Neural progenitor cell (in vitro differentiated cells): ENCODE results near the gene IQSEC3. TPM values are rescaled to one million over a fixed set of nuclear protein-coding genes. Genes with fewer than 3 reads are reported as not detected.

Experiments
- DNase-seq: peaks from one replicate; pipeline ENCODE4 v3.0.0-alpha.2; 2016; ENCODE audit warnings: low spot score
- H2AFZ ChIP-seq: fragments of 200-600 bp; sonication (generic); replicated peaks from 2 replicates; pipeline ENCODE4 v1.6.1; 2016; ENCODE audit warnings: antibody characterized with exemption
- H3F3A ChIP-seq: fragments of 200-600 bp; sonication (generic); 2 replicates; pipeline ENCODE4 v1.6.1; 2016; ENCODE audit warnings: antibody characterized with exemption, low read depth
- H3K27ac ChIP-seq: fragments of 200-600 bp; sonication (generic); 2 replicates; pipeline ENCODE4 v1.5.1; 2016; ENCODE audit warnings: mild to moderate bottlenecking
- H3K27me3 ChIP-seq: fragments of 200-600 bp; sonication (generic); 2 replicates; pipeline ENCODE4 v1.6.1; 2016; ENCODE audit warnings: mild to moderate bottlenecking, moderate library complexity
- H3K36me3 ChIP-seq: fragments of 200-600 bp; sonication (generic); 2 replicates; pipeline ENCODE4 v1.5.1; 2016
- H3K4me1 ChIP-seq: fragments of 200-600 bp; sonication (generic); 2 replicates; pipeline ENCODE4 v1.6.1; 2016; ENCODE audit warnings: mixed run types
- H3K4me2 ChIP-seq: fragments of 200-600 bp; sonication (generic); 2 replicates; pipeline ENCODE4 v1.6.1; 2016
- H3K4me3 ChIP-seq: fragments of 200-600 bp; sonication (generic); 2 replicates; pipeline ENCODE4 v1.5.1; 2016
- H3K79me2 ChIP-seq: fragments of 200-600 bp; sonication (generic); 2 replicates; pipeline ENCODE4 v1.6.1; 2016; ENCODE audit warnings: low read depth
- H3K9ac ChIP-seq: fragments of 200-600 bp; sonication (generic); 2 replicates; pipeline ENCODE4 v1.6.1; 2016
- H3K9me3 ChIP-seq: fragments of 200-600 bp; sonication (generic); 2 replicates; pipeline ENCODE4 v1.5.1; 2016; ENCODE audit warnings: low read depth
- H4K20me1 ChIP-seq: fragments of 200-600 bp; sonication (generic); 2 replicates; pipeline ENCODE4 v1.6.1; 2016; ENCODE audit warnings: low read depth
- H3K27ac Mint-ChIP-seq: 3 replicates; pipeline ENCODE4 v1.8.0; 2021; ENCODE audit warnings: mixed read lengths
- H3K27me3 Mint-ChIP-seq: 2 replicates; pipeline ENCODE4 v1.8.0; 2022; ENCODE audit warnings: low read depth, mild to moderate bottlenecking, inconsistent platforms, moderate library complexity, mixed read lengths; ENCODE audit not compliant: insufficient read depth
- H3K36me3 Mint-ChIP-seq: 3 replicates; pipeline ENCODE4 v1.8.0; 2021; ENCODE audit warnings: mixed read lengths
- H3K4me1 Mint-ChIP-seq: 3 replicates; pipeline ENCODE4 v1.8.0; 2021; ENCODE audit warnings: mixed read lengths
- H3K4me3 Mint-ChIP-seq: 3 replicates; pipeline ENCODE4 v1.8.0; 2021; ENCODE audit warnings: mild to moderate bottlenecking, moderate library complexity, mixed read lengths
- H3K9me3 Mint-ChIP-seq: 3 replicates; pipeline ENCODE4 v1.8.0; 2020; ENCODE audit warnings: mixed read lengths
- CTCF ChIP-seq: fragments of 200-600 bp; sonication (generic); IDR thresholded peaks from 2 replicates; pipeline ENCODE4 v1.5.1; 2017; ENCODE audit warnings: antibody characterized with exemption, mild to moderate bottlenecking
- EZH2 ChIP-seq: fragments of 200-600 bp; sonication (generic); IDR thresholded peaks from 2 replicates; pipeline ENCODE4 v1.6.1; 2017; ENCODE audit warnings: antibody characterized with exemption, mild to moderate bottlenecking, moderate library complexity
- EZH2phosphoT487 ChIP-seq: fragments of 200-600 bp; sonication (generic); IDR thresholded peaks from 2 replicates; pipeline ENCODE4 v1.6.1; 2017; ENCODE audit warnings: antibody characterized with exemption
- total RNA-seq: library from RNA; depleted of rRNA; stranded (reverse); fragments of >200 nt; gene quantifications from 2 replicates; pipeline ENCODE4 v1.2.3, GENCODE V29; 2015; ENCODE audit warnings: low replicate concordance

IQSEC3 gene
- total RNA-seq, 1 donor from 2014 or later = 0.09 TPM

GRCh38 chr12:96543-96942 is 30.0 kb downstream of the IQSEC3 start:
- Histone ChIP-seq H3K4me1 (peaks cover 19% of the 10 kb centered on the region), H3K27ac (no peak overlapping the region), H3K36me3 (no peaks in the 10 kb centered on the region), H2AFZ (no peak overlapping the region), H3K4me2 (no peak overlapping the region), H4K20me1 (no peaks in the 10 kb centered on the region), H3K79me2 (no peaks in the 10 kb centered on the region), H3F3A (peaks cover 16% of the 10 kb centered on the region), H3K9me3 (no peaks in the 10 kb centered on the region), H3K4me3 (no peak overlapping the region), H3K27me3 (peaks cover 6% of the 10 kb centered on the region), H3K9ac (no peak overlapping the region)
- H3K4me3 Mint-ChIP-seq = no peak overlapping the region
- no peak for DNase-seq
- peaks cover under 1% of the 10 kb centered on the region for H3K9me3 Mint-ChIP-seq
- TF ChIP-seq CTCF (no peak), EZH2 (no peak)
- peaks cover 22% of the 10 kb centered on the region for H3K4me1 Mint-ChIP-seq
- no peaks in the 10 kb centered on the region for H3K36me3 Mint-ChIP-seq
- peaks cover 18% of the 10 kb centered on the region for H3K27me3 Mint-ChIP-seq
- no peak overlapping the region for H3K27ac Mint-ChIP-seq

- H3K9ac ChIP-seq = no peak overlapping the region
- H3F3A ChIP-seq = peaks cover 30% of the 10 kb centered on the region
- peak overlapping the region; percentile 89 for H2AFZ ChIP-seq
- no peaks in the 10 kb centered on the region for H3K79me2 ChIP-seq
- DNase-seq = peak; percentile 55
- H3K4me1 Mint-ChIP-seq = peaks cover 36% of the 10 kb centered on the region
- H3K27ac ChIP-seq = no peak overlapping the region
- no peaks in the 10 kb centered on the region for H3K36me3 ChIP-seq
- H3K4me1 ChIP-seq = peaks cover 29% of the 10 kb centered on the region
- peak overlapping the region; percentile 70 for H3K4me2 ChIP-seq
- H3K4me3 Mint-ChIP-seq = peak overlapping the region; percentile 69
- no peaks in the 10 kb centered on the region for H4K20me1 ChIP-seq
- peaks cover 21% of the 10 kb centered on the region for H3K27me3 Mint-ChIP-seq
- H3K9me3 Mint-ChIP-seq = peaks cover 7% of the 10 kb centered on the region
- no peak overlapping the region for H3K27ac Mint-ChIP-seq
- H3K36me3 Mint-ChIP-seq = no peaks in the 10 kb centered on the region
- no peaks in the 10 kb centered on the region for H3K9me3 ChIP-seq
- peak overlapping the region; percentile 30 for H3K4me3 ChIP-seq
- TF ChIP-seq EZH2phosphoT487 (no peak), EZH2 (no peak), CTCF (no peak)
- peaks cover 6% of the 10 kb centered on the region for H3K27me3 ChIP-seq
Observed at GRCh38 chr12:98924-99352, 32.4 kb downstream of the IQSEC3 start.

GRCh38 chr12:99605-100004 is 33.0 kb downstream of the IQSEC3 start:
- no peak overlapping the region for H3K27ac ChIP-seq
- H4K20me1 ChIP-seq = no peaks in the 10 kb centered on the region
- Mint-ChIP-seq H3K36me3 (no peaks in the 10 kb centered on the region), H3K27ac (peak overlapping the region; percentile 61), H3K4me1 (peaks cover 38% of the 10 kb centered on the region), H3K9me3 (peaks cover 7% of the 10 kb centered on the region), H3K4me3 (peak overlapping the region; percentile 69), H3K27me3 (peaks cover 21% of the 10 kb centered on the region)
- H3K4me2 ChIP-seq = peak overlapping the region; percentile 70
- H2AFZ ChIP-seq = peak overlapping the region; percentile 89
- TF ChIP-seq EZH2phosphoT487 = no peak
- no peak for TF ChIP-seq EZH2
- no peak for TF ChIP-seq CTCF
- H3K9ac ChIP-seq = no peak overlapping the region
- H3K79me2 ChIP-seq = no peaks in the 10 kb centered on the region
- no peaks in the 10 kb centered on the region for H3K36me3 ChIP-seq
- H3K9me3 ChIP-seq = no peaks in the 10 kb centered on the region
- peak; percentile 71 for DNase-seq
- H3K4me1 ChIP-seq = peaks cover 34% of the 10 kb centered on the region
- peak overlapping the region; percentile 30 for H3K4me3 ChIP-seq
- H3K27me3 ChIP-seq = peaks cover 6% of the 10 kb centered on the region
- peaks cover 33% of the 10 kb centered on the region for H3F3A ChIP-seq
